ENCODE measurements around the gene TIMP3. TPM values are rescaled to one million over a fixed set of nuclear protein-coding genes. Genes with fewer than 3 reads are reported as not detected.

Gene TIMP3
- total RNA-seq, 1 experiment from 2014 or later = 0.87 TPM

DNA sequence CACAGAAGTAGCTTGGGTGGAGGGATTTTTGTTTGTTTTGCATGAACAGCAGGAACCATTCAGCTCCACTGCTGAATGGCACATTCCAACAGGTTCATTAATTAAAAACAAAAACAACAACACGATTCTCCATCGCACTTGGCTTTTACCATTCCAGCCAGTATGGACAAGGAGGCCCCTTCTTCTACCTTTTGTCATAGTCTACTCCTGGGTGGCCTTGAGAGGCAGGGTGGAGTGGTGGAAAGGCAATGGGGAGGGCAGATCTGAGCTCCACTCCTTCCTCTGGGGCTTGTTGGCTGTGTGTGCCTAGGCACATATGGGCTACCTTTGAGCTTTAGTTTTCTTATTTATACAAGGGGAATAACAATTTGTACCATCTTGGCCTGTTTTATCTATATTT lies 4.8 kb downstream of the TIMP3 start:
- Histone ChIP-seq H3K18ac (ENCODE audit: insufficient read length, low read depth, low read length) (no peak overlapping the region), H3K56ac (ENCODE audit: insufficient read length, low read depth, low read length) (no peak overlapping the region), H3K27me3 (ENCODE audit: insufficient read depth, low read length) (peaks cover 6% of the 10 kb centered on the region; the same call in 1 of the 2 replicates), H3K4me1 (ENCODE audit: insufficient read depth, low read length) (no peaks in the 10 kb centered on the region), H4K20me1 (ENCODE audit: control insufficient read depth, insufficient read depth, insufficient read length) (peaks cover 3% of the 10 kb centered on the region), H3K27ac (ENCODE audit: insufficient read length, low read depth, low read length) (no peak overlapping the region), H3K4ac (ENCODE audit: low read depth, low read length) (no peak overlapping the region), H4K8ac (replicated peaks; ENCODE audit: insufficient read length, low read depth, low read length) (no peak overlapping the region), H2BK20ac (ENCODE audit: low read depth, low read length, poor library complexity, severe bottlenecking) (no peak overlapping the region), H2BK5ac (ENCODE audit: insufficient read length, low read length) (no peak overlapping the region), H4K5ac (ENCODE audit: insufficient read length, low read depth, low read length) (no peak overlapping the region), H2BK12ac (ENCODE audit: insufficient read length, low read depth, low read length) (no peak overlapping the region), H3K23me2 (ENCODE audit: insufficient read length, low read depth, low read length, poor library complexity, severe bottlenecking) (peaks cover 9% of the 10 kb centered on the region), H3K14ac (ENCODE audit: insufficient read depth, low read length) (no peak overlapping the region), H4K91ac (ENCODE audit: insufficient read length, low read depth, low read length) (no peak overlapping the region), H2AK5ac (ENCODE audit: insufficient read length, low read length) (no peak overlapping the region), H2AFZ (ENCODE audit: low read length) (no peak overlapping the region), H2BK15ac (ENCODE audit: low read depth, low read length) (no peak overlapping the region), H3K79me2 (ENCODE audit: insufficient read depth, low read length) (no peaks in the 10 kb centered on the region), H2BK120ac (ENCODE audit: low read depth, low read length, poor library complexity, severe bottlenecking) (no peak overlapping the region), H3K79me1 (ENCODE audit: insufficient read depth, low read depth, low read length, poor library complexity, severe bottlenecking) (no peaks in the 10 kb centered on the region), H3K4me2 (ENCODE audit: insufficient read depth, insufficient read length, low read length) (no peak overlapping the region), H3K9ac (ENCODE audit: extremely low read depth, insufficient read length, low read length) (no peak overlapping the region), H3K9me3 (ENCODE audit: control insufficient read depth, low read depth, low read length) (no peaks in the 10 kb centered on the region), H3T11ph (ENCODE audit: low read length) (no peak overlapping the region), H3K23ac (ENCODE audit: insufficient read length, low read depth, low read length) (no peak overlapping the region)
- peaks cover 37% of the 10 kb centered on the region for H3K27me3 Mint-ChIP-seq (ENCODE audit: low read depth)
- TF ChIP-seq, protein P1, sequence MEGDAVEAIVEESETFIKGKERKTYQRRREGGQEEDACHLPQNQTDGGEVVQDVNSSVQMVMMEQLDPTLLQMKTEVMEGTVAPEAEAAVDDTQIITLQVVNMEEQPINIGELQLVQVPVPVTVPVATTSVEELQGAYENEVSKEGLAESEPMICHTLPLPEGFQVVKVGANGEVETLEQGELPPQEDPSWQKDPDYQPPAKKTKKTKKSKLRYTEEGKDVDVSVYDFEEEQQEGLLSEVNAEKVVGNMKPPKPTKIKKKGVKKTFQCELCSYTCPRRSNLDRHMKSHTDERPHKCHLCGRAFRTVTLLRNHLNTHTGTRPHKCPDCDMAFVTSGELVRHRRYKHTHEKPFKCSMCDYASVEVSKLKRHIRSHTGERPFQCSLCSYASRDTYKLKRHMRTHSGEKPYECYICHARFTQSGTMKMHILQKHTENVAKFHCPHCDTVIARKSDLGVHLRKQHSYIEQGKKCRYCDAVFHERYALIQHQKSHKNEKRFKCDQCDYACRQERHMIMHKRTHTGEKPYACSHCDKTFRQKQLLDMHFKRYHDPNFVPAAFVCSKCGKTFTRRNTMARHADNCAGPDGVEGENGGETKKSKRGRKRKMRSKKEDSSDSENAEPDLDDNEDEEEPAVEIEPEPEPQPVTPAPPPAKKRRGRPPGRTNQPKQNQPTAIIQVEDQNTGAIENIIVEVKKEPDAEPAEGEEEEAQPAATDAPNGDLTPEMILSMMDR (conservative IDR thresholded peaks at IDR 0.05) = no peak
- no peak overlapping the region for H3K27ac Mint-ChIP-seq
- H3K4me1 Mint-ChIP-seq = peaks cover 44 to 60% of the 10 kb centered on the region in 2 experiments
- H3K36me3 Mint-ChIP-seq (ENCODE audit: insufficient read depth in 1 of 3, low read depth in 3 of 3) = peaks cover 0 to 8% (median 0%) of the 10 kb centered on the region in 3 experiments; a peak in 2 of 7 replicates
- WGBS (ENCODE audit: extremely low coverage, insufficient read length, low lambda C conversion rate) = no CpG with 5 or more reads among the region's 2 CpGs
- no peaks in the 10 kb centered on the region for H3K9me3 Mint-ChIP-seq
- H3K4me3 Mint-ChIP-seq = no peak overlapping the region
- no peak for DNase-seq
